ENCODE results near the gene ADRA2B.

- TF ChIP-seq POLR2A (IDR thresholded peaks at IDR 0.05) = no peak
- TF ChIP-seq CTCF (IDR thresholded peaks at IDR 0.05) = no peak
- TF ChIP-seq POLR2AphosphoS5 (IDR thresholded peaks at IDR 0.05) = no peak
- no peak for TF ChIP-seq EP300 (IDR thresholded peaks at IDR 0.05; ENCODE audit: low read depth)
Observed at GRCh38 chr2:96152304-96153161, 36.2 kb upstream of the ADRA2B start.
